Natural killer cell (primary cell): ENCODE measurements around the gene CARD8. TPM values are rescaled to one million over a fixed set of nuclear protein-coding genes. Genes with fewer than 3 reads are reported as not detected.

Source experiments
- ATAC-seq, 3 donors: fragments of 150-1000 bp in 2 of 3; fragments of 200-7000 bp in 1 of 3; cut with Tn5 transposase; 1 replicate in 1 of 3; 2 replicates in 2 of 3; pipeline ENCODE4 v1.10.0; 2021; ENCODE audit warnings: mild to moderate bottlenecking in 2 of 3, moderate library complexity in 2 of 3
- DNase-seq, 2 donors: peaks; one replicate each; pipeline versions ENCODE4 v3.0.0 to v3.0.0-alpha.2; 2013 to 2021; ENCODE audit warnings: mixed read lengths in 1 of 2
- H3K27ac ChIP-seq: one replicate; pipeline ENCODE4 v1.5.1; 2013; ENCODE audit warnings: mild to moderate bottlenecking, low read length
- H3K27me3 ChIP-seq: one replicate; pipeline ENCODE4 v1.6.1; 2013; ENCODE audit warnings: low read length; ENCODE audit not compliant: control insufficient read depth, insufficient read depth
- H3K36me3 ChIP-seq: one replicate; pipeline ENCODE4 v1.6.1; 2013; ENCODE audit warnings: low read length; ENCODE audit not compliant: control insufficient read depth, insufficient read depth
- H3K4me1 ChIP-seq: one replicate; pipeline ENCODE4 v1.6.1; 2013; ENCODE audit warnings: low read length; ENCODE audit not compliant: control insufficient read depth, insufficient read depth
- H3K4me3 ChIP-seq: one replicate; pipeline ENCODE4 v1.5.1; 2013; ENCODE audit warnings: low read length
- H3K9me3 ChIP-seq: one replicate; pipeline ENCODE4 v1.6.1; 2013; ENCODE audit warnings: low read length; ENCODE audit not compliant: control insufficient read depth, insufficient read depth
- H3K27ac Mint-ChIP-seq, 2 donors: one replicate each; pipeline ENCODE4 v1.8.0; 2022; ENCODE audit warnings: mild to moderate bottlenecking in 2 of 2, mixed read lengths in 2 of 2, moderate library complexity in 1 of 2
- H3K27me3 Mint-ChIP-seq, 2 donors: one replicate each; pipeline ENCODE4 v1.8.0; 2022; ENCODE audit warnings: low read depth in 2 of 2, mixed read lengths in 2 of 2
- H3K36me3 Mint-ChIP-seq: one replicate; pipeline ENCODE4 v1.8.0; 2022; ENCODE audit warnings: mixed read lengths
- H3K4me1 Mint-ChIP-seq, 2 donors: one replicate each; pipeline ENCODE4 v1.8.0; 2022; ENCODE audit warnings: mixed read lengths in 2 of 2
- H3K4me3 Mint-ChIP-seq: one replicate; pipeline ENCODE4 v1.8.0; 2022; ENCODE audit warnings: mild to moderate bottlenecking, moderate library complexity, mixed read lengths
- H3K9me3 Mint-ChIP-seq, 2 donors: one replicate each; pipeline ENCODE4 v1.8.0; 2022; ENCODE audit warnings: mixed read lengths in 2 of 2
- CTCF ChIP-seq: fragments of 200-600 bp; IDR thresholded peaks from one replicate; pipeline ENCODE4 v1.8.0; 2022; ENCODE audit warnings: antibody characterized with exemption
- WGBS: methylation state at CpG from one replicate; pipeline ENCODE4 v1.1.7; 2013; ENCODE audit warnings: missing lambda C conversion rate; ENCODE audit not compliant: insufficient coverage; 5-methylcytosine and 5-hydroxymethylcytosine counted together
- intact Hi-C: fragments of 100-400 bp; cut with micrococcal nuclease; formaldehyde crosslinking; loops from one replicate; pipeline ENCODE4 v1.14.2; 2022
- total RNA-seq, 4 donors: library from RNA; stranded (reverse); fragments of 120-200 nt in 1 of 4; gene quantifications; one replicate each; pipeline versions ENCODE4 v1.2.3 to v1.2.4, GENCODE V29; 2013 to 2022

CARD8 gene
- total RNA-seq, 3 donors from 2014 or later (not counting 1 experiment from before 2014, with no cell fraction given), result 147 to 216 (median 154) TPM

DNA sequence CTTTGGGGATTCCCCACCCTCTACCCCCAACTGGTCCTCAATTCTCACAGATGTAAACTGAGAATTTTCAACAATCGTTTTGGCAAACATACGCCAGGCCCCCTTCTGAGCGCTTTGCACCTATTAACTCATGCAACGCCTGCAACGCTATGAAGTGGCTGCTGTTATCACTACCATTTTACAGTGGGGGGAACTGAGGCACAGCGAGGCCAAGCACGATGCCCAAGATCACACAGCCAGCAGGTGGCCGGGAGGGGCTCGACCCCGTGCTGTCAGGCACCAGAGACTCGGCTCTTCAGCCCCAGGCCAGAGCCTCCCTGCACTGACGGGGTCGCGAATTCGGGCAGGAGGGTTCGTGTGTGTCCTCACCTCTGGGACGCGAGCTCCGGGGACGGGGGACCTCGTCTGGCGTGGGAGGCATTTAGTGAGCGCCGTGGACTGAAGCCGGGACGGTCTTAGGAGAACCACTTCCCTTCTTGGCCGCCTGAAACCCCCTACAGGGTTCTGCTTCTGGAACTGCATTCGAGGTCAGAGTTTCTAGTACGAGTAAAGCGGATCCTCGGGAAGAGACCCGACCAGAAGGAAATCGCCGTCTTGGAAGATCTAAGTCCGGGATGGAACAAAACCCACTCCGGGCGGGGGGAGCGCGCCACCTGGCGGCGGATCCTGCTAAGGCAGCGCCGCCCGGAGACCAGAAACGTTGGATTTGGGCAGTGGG lies 35.2 kb upstream of the CARD8 start:
- DNase-seq, result peak; percentile 64 to 77
- Mint-ChIP-seq H3K4me3 (peak overlapping the region; percentile 74), H3K27ac (no peak overlapping the region), H3K9me3 (no peaks in the 10 kb centered on the region), H3K27me3 (peaks cover 0 to 3% of the 10 kb centered on the region in 2 donors), H3K36me3 (no peaks in the 10 kb centered on the region), H3K4me1 (peaks cover 6 to 7% of the 10 kb centered on the region in 2 donors)
- Histone ChIP-seq H3K4me1 (peaks cover 11% of the 10 kb centered on the region), H3K27me3 (peaks cover 3% of the 10 kb centered on the region), H3K27ac (no peak overlapping the region), H3K4me3 (peak overlapping the region; percentile 47), H3K36me3 (no peaks in the 10 kb centered on the region), H3K9me3 (no peaks in the 10 kb centered on the region)
- intact Hi-C loops, result loop anchor here (1.0 kb wide), 1 partner anchor 24 kb away; no protein-coding TSS in a partner anchor
- ATAC-seq, result peak; percentile 57 to 78 (median 77)
- WGBS, result 4% methylated on average over 45 of the region's 45 CpGs
- peak; percentile 98 for TF ChIP-seq CTCF

DNA sequence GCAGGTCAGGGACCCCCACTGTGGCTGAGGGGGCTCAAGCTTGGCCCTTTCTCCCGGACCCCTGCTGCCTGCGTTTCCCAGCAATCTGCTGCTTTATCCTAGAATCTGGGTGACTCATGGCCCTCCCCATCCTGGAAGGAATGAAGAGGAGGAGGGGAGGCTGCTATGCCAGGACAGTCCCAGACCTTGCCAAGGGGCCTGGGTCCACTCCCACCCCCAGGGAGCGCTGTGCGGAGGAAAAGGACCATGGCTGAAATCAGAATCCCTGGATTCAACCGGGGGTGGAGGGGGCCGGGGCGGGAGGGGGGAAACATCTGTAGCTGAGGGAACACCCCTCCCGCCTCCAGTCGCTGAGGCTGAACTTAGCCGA lies 34.7 kb upstream of the CARD8 start:
- no peaks in the 10 kb centered on the region for H3K9me3 Mint-ChIP-seq
- WGBS, result 44% methylated on average over 9 of the region's 10 CpGs
- no peak for TF ChIP-seq CTCF
- Histone ChIP-seq H3K27ac (no peak overlapping the region), H3K27me3 (peaks cover 3% of the 10 kb centered on the region), H3K4me3 (no peak overlapping the region), H3K36me3 (no peaks in the 10 kb centered on the region), H3K4me1 (peaks cover 11% of the 10 kb centered on the region), H3K9me3 (no peaks in the 10 kb centered on the region)
- intact Hi-C loops, result no loop called here
- DNase-seq (no peak), ATAC-seq (no peak)
- H3K4me3 Mint-ChIP-seq, result no peak overlapping the region
- peaks cover 6 to 7% of the 10 kb centered on the region in 2 donors for H3K4me1 Mint-ChIP-seq
- H3K27ac Mint-ChIP-seq, result no peak overlapping the region
- no peaks in the 10 kb centered on the region for H3K36me3 Mint-ChIP-seq
- H3K27me3 Mint-ChIP-seq, result peaks cover 0 to 3% of the 10 kb centered on the region in 2 donors

- H3K27me3 ChIP-seq, result peaks cover 3% of the 10 kb centered on the region
- no peak for TF ChIP-seq CTCF
- H3K27me3 Mint-ChIP-seq, result peaks cover 0 to 3% of the 10 kb centered on the region in 2 donors
- H3K4me1 Mint-ChIP-seq, result peaks cover 6 to 7% of the 10 kb centered on the region in 2 donors
- H3K4me3 ChIP-seq, result no peak overlapping the region
- no peaks in the 10 kb centered on the region for H3K9me3 Mint-ChIP-seq
- 88% methylated on average over 3 of the region's 3 CpGs for WGBS
- ATAC-seq (no peak), DNase-seq (no peak)
- H3K27ac Mint-ChIP-seq, result no peak overlapping the region
- H3K4me1 ChIP-seq, result peaks cover 11% of the 10 kb centered on the region
- H3K4me3 Mint-ChIP-seq, result no peak overlapping the region
- peaks cover 2% of the 10 kb centered on the region for H3K9me3 ChIP-seq
- no peaks in the 10 kb centered on the region for H3K36me3 Mint-ChIP-seq
- H3K27ac ChIP-seq, result no peak overlapping the region
- no peaks in the 10 kb centered on the region for H3K36me3 ChIP-seq
- intact Hi-C loops, result no loop called here
Observed at GRCh38 chr19:48287748-48288147, 32.0 kb upstream of the CARD8 start.

- Mint-ChIP-seq H3K4me1 (no peaks in the 10 kb centered on the region), H3K4me3 (no peak overlapping the region), H3K27me3 (no peaks in the 10 kb centered on the region), H3K9me3 (no peaks in the 10 kb centered on the region), H3K27ac (no peak overlapping the region), H3K36me3 (no peaks in the 10 kb centered on the region)
- ATAC-seq (no peak), DNase-seq (no peak)
- no peak for TF ChIP-seq CTCF
- intact Hi-C loops, result no loop called here
- H3K27me3 ChIP-seq, result no peaks in the 10 kb centered on the region
- no peaks in the 10 kb centered on the region for H3K4me1 ChIP-seq
- H3K36me3 ChIP-seq, result no peaks in the 10 kb centered on the region
- H3K27ac ChIP-seq, result no peak overlapping the region
- WGBS, result 86% methylated on average over 4 of the region's 4 CpGs
- no peak overlapping the region for H3K4me3 ChIP-seq
- H3K9me3 ChIP-seq, result peaks cover 2% of the 10 kb centered on the region
Observed at GRCh38 chr19:48284896-48285295, 29.2 kb upstream of the CARD8 start.
